ENCODE measurements around the gene TCF7L2.
"Not testable (repeated sequence)": the region's sequence is repeated elsewhere in the genome, so short reads cannot be mapped to it uniquely, and the experiment has no call there.

Gene TCF7L2

DNA sequence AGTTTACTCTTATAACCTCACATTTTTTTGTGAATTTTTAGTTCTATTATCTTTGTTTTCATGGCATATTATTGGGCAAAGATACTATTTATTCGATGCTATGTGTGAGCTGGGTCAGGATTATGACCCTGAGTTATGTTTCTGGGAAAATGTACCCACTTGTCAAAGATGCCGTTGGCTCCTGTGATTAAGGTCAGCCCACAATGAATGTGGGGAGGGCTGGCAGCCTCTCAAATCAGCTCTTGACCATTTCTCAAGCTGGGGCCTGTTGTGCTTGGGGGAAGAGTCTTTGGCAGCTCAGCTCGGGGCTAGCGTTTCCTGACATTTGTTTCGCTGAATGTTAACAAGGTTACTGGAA, 97.5 kb downstream of the TCF7L2 start:
- no peak for DNase-seq
- no peak for ATAC-seq

DNA sequence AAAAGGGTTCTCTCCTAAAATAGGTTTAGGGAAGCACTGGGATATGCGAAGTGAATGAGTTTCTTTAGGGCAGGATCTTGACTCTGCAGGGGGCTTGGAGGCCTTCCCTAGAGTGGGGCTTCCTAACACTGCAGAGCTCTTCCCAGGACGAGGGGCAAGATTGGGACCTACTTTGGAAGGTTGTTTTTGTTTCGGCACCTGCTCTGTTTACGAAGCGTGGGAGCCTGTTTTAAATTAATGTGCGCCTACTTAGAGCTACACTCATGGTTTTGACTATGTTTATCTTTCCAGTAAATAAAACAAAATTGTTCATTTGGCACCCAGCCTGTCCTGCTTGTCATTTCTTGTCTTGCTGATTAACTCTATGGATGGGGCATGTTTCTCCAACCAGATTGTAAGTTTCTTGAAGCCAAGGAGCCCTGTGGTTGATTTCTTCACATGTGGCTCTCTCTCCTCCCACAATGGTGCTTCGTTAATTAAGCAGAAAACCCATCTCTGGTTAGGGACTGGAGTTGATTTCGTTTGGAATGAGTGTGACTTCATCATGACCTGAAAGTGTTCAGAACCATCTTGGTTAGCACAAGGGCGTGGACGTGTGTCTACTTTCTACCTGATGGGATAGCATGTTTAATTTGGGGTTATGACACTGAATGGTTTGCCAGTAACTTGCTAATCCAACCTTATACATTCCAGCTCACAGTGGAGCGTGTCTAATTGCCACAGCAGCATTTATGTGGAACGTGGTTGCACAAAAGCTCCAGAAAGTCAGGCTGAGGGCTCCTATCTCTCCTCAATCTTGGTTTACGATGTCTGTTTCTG, 98.1 kb downstream of the TCF7L2 start:
- no peak for DNase-seq
- no peak for ATAC-seq

GRCh38 chr10:113049881-113050280, 99.8 kb downstream of the TCF7L2 start:
- DNase-seq (no peak), ATAC-seq (no peak)

- no peak for ATAC-seq
- DNase-seq: no peak
Observed at GRCh38 chr10:113052076-113052830, 102.2 kb downstream of the TCF7L2 start.

DNA sequence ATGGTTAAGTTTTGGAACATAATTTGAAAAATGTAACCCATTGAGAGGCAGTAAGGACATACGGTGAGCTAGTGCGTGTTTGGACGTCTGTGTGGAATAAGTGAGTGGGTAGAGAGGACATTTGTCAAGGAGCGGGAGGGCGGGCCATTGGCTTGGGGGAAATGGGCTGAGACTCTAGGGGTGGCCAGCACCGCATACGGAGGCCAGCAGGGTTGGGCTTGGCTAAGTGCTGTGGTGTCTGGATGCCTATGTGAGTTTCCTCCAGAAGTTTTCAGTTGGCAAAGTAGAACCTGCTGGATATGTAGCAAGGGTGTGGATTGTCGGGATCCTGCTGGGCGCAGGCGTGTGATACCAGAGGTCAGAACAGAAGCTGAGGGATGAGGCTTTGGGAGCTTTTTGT, 103.0 kb downstream of the TCF7L2 start:
- DNase-seq (no peak), ATAC-seq (no peak)

- no peak for DNase-seq
- no peak for ATAC-seq
Observed at GRCh38 chr10:113053881-113054280, 103.8 kb downstream of the TCF7L2 start.

GRCh38 chr10:113055458-113055857, 105.4 kb downstream of the TCF7L2 start:
- DNase-seq (no peak), ATAC-seq (no peak)

- DNase-seq (no peak), ATAC-seq (no peak)
Observed at GRCh38 chr10:113056030-113056429, 106.0 kb downstream of the TCF7L2 start.

DNA sequence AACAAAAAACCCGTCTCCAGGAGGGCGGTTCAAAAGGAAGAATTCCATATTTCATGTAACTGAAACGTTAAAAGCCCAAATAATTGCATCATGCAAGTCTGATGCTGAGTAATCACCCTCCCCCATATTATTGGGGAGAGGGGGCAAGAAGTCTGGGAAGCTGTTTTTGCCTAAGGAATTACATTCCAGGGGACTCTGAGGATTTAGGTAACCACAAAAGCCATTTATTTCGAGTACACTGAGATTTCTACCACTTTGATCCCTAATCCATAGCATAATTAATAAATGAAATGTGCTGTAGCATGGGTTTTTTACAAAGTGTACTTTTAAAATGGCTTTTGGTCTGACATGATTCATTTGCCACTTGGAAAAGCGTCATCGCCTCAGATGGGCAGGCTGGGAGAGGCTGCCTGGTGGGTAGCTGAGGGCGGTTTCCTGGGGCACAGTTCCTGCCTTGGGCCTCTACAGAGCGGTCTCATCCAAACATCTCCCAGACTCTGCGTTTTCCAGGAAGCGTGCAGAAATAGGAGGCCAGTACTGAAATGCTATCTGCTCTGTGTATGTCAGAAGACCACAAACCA, 106.5 kb downstream of the TCF7L2 start:
- DNase-seq: no peak
- no peak for ATAC-seq

DNA sequence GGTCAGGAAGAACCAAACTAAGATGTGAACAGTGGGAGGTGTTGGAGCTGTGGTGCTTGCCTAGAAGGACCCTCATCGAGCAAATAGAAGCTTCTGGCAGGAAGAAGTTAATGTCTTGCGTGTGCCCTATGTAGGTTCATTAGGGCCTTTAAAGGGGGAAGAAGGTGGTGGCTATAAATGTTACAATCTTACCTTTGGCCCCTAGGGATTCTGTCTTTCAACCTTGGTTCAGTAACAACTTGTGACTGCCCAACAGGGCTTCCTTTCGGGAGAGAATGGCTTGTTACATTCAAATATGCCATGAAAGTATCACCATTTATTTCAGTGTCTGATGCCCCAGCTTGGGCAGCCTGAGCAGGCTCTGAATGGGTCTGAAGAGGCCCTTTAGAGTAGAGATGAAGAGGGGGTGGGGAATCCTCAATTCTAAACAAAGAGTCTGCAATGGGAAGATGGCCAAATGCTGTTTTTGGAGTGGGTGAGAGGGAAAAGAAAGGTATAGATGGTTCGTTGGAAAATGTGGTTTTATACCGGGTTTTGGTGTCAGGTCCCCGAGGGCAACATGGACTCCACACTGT, 108.0 kb downstream of the TCF7L2 start:
- ATAC-seq (no peak), DNase-seq (no peak)

GRCh38 chr10:113058523-113059370, 108.7 kb downstream of the TCF7L2 start:
- ATAC-seq (no peak), DNase-seq (no peak)

- DNase-seq (no peak), ATAC-seq (no peak)
Observed at GRCh38 chr10:113059371-113059780, 109.3 kb downstream of the TCF7L2 start.

- no peak for DNase-seq
- ATAC-seq: no peak
Observed at GRCh38 chr10:113060201-113061053, 110.4 kb downstream of the TCF7L2 start.

GRCh38 chr10:113061054-113061430, 111.0 kb downstream of the TCF7L2 start:
- ATAC-seq: no peak
- DNase-seq: no peak

DNA sequence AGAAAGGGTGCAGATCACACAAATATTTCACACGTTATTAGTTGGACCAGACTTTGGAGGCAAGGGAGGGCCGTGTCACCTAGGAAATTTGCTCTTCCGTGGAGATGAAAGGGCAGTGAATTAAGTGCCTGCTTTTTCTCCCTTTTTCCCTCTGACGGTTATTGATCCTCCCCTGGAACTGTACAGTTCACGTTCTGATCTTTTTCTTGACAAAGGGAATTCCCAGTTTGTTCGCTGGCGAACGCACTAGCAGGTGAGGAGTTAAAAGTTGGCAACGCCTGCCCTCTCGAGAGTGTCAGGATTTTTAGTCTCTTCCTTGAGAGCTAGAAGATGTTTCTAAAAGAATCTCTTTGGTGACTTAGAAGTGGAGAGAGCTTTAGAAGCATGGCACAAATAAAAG, 111.5 kb downstream of the TCF7L2 start:
- DNase-seq: no peak
- no peak for ATAC-seq

- ATAC-seq (no peak), DNase-seq (no peak)
Observed at GRCh38 chr10:113063043-113063967, 113.3 kb downstream of the TCF7L2 start.

DNA sequence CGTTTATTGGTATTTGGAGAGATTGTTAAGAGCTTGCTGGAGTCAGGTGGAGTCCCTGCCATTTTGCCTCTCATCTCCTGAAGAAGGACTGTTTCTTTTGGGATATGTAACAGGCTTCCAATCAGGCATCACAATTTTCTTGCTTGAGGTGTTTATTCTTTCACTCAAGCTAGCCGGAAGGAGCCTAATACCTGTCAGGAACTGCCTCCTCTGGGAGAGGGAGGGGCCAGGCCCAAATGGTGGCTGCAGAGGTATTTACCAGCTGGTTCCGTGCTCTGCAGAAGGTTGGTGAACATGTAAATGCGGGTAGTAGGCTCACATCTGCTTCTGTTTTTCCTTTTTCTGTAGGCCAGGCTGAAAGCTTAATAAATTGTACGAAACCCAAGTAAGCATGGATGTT, 114.0 kb downstream of the TCF7L2 start:
- no peak for DNase-seq
- ATAC-seq: no peak

GRCh38 chr10:113066120-113066519, 116.1 kb downstream of the TCF7L2 start:
- not testable (repeated sequence) for ATAC-seq, DNase-seq

DNA sequence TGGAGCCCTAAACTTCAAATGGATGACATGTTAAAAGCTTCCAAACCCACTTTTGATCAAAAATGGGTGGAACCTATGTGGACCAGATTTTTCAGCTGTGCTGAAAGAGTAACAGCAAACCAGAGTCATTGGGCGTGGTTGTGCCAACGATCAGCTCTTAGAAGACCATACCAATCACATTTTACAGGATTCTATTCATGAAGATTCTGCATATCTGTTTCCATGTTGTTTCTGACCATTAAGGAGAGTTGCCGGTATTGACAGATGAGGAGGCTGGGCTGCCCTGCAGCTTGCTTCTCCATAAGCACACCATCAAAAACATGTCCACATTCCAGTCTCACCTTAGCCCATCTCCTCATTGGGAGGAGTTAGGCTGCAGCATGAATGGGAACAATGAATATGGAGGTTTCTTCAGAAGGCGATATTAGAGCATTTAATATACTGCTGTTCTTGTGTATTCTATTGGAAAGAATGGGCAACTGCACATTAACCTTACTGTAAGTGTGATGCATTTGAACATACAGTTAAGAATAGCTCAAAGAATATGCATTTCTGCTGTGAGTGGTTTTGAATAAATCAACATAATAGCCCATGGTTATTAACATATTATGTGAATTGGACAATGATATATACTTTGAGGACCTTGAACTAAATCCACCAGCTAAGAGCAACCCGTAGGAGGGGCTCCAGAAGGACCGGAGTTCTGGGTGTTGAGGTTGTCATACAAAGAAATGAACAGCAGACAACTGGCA, 116.7 kb downstream of the TCF7L2 start:
- no peak for ATAC-seq
- DNase-seq: no peak

Data from stimulated activated naive CD8-positive, alpha-beta T cell treated with anti-CD3 and anti-CD28 coated beads, Interleukin-15, Interleukin-2, amounts not matched to agents 100 U/mL and 50 U/mL, for 24 hours (primary cell).